Activated CD4-positive, alpha-beta T cell treated with anti-CD3 and anti-CD28 coated beads for 36 hours (primary cell): ENCODE measurements around the gene TEX12. TPM values are rescaled to one million over a fixed set of nuclear protein-coding genes. Genes with fewer than 3 reads are reported as not detected.

Experiments
- ATAC-seq: fragments of 200-7000 bp; cut with Tn5 transposase; one replicate; pipeline ENCODE4 v1.10.0; 2021; ENCODE audit warnings: mild to moderate bottlenecking, moderate library complexity
- CTCF ChIA-PET: fragments of 350-600 bp; sonication (Branson Sonifier 250); formaldehyde crosslinking; loops from one replicate; lab custom pipeline; 2021; ENCODE audit warnings: antibody characterized with exemption; lab: Charles Lee
- POLR2A ChIA-PET: fragments of 350-600 bp; sonication (Branson Sonifier 250); formaldehyde crosslinking; loops from one replicate; lab custom pipeline; 2021; ENCODE audit warnings: antibody characterized with exemption, inconsistent platforms; lab: Charles Lee
- DNase-seq: peaks from one replicate; pipeline ENCODE4 v3.0.0-alpha.2; 2020
- H3K27ac Mint-ChIP-seq: one replicate; pipeline ENCODE4 v1.8.0; 2021; ENCODE audit warnings: mixed read lengths
- H3K27me3 Mint-ChIP-seq: one replicate; pipeline ENCODE4 v1.8.0; 2021; ENCODE audit warnings: mixed read lengths
- H3K36me3 Mint-ChIP-seq: one replicate; pipeline ENCODE4 v1.8.0; 2021; ENCODE audit warnings: low read depth, mixed read lengths
- H3K4me1 Mint-ChIP-seq: one replicate; pipeline ENCODE4 v1.8.0; 2021; ENCODE audit warnings: mixed read lengths
- H3K4me3 Mint-ChIP-seq: one replicate; pipeline ENCODE4 v1.8.0; 2021; ENCODE audit warnings: mild to moderate bottlenecking, moderate library complexity, mixed read lengths
- H3K9me3 Mint-ChIP-seq: one replicate; pipeline ENCODE4 v1.8.0; 2021; ENCODE audit warnings: low read depth, mixed read lengths
- intact Hi-C, 2 experiments: fragments of 100-400 bp; cut with DNase I in 1 of 2; cut with micrococcal nuclease in 1 of 2; formaldehyde crosslinking; loops; one replicate each; pipeline versions ENCODE4 v1.14.2 to v1.15.1; 2022 to 2024; cut with DNase I, micrococcal nuclease
- total RNA-seq, 2 experiments: library from RNA; stranded (reverse); gene quantifications; one replicate each; pipeline ENCODE4 v1.2.3, GENCODE V29; 2021

Gene TEX12
- total RNA-seq, 2 experiments from 2014 or later, result 0.32 to 0.34 TPM

- H3K4me3 Mint-ChIP-seq, result no peak overlapping the region
- CTCF ChIA-PET, result interaction anchor here (0.9 to 1.1 kb wide), 2 partner anchors 19 to 53 kb away, joined by 3 to 7 read pairs; no protein-coding TSS in a partner anchor
Measured at GRCh38 chr11:112166562-112166961, 610 bp upstream of the TEX12 start.

GRCh38 chr11:112172362-112172994, 5.3 kb downstream of the TEX12 start:
- DNase-seq, result no peak
- ChIA-PET CTCF (interaction anchor here (0.7 to 1.9 kb wide), 7 partner anchors 10 to 60 kb away, joined by 3 to 11 read pairs (median 4); no protein-coding TSS in a partner anchor), POLR2A (no interaction called here)
- intact Hi-C loops, result loop anchor here in 1 of 2 experiments (10.0 kb wide), 1 partner anchor 298 kb away; the partner anchor contains the start of genes ALG9, CFAP68 and FDXACB1
- Mint-ChIP-seq H3K4me1 (peaks cover 11% of the 10 kb centered on the region), H3K27me3 (peaks cover 17% of the 10 kb centered on the region), H3K27ac (no peak overlapping the region), H3K9me3 (no peaks in the 10 kb centered on the region), H3K36me3 (no peaks in the 10 kb centered on the region), H3K4me3 (no peak overlapping the region)
- no peak for ATAC-seq

More at GRCh38 chr11:112166562-112166961, 610 bp upstream of the TEX12 start:
- ATAC-seq (no peak), DNase-seq (no peak)
- POLR2A ChIA-PET, result no interaction called here
- H3K4me1 Mint-ChIP-seq, result peaks cover 5% of the 10 kb centered on the region
- H3K27ac Mint-ChIP-seq, result no peak overlapping the region
- no peaks in the 10 kb centered on the region for H3K9me3 Mint-ChIP-seq
- H3K27me3 Mint-ChIP-seq, result peaks cover 20% of the 10 kb centered on the region
- H3K36me3 Mint-ChIP-seq, result no peaks in the 10 kb centered on the region
- intact Hi-C loops, result no loop called here

GRCh38 chr11:112173152-112173551, 6.0 kb downstream of the TEX12 start:
- H3K4me1 Mint-ChIP-seq, result peaks cover 11% of the 10 kb centered on the region
- POLR2A ChIA-PET, result no interaction called here
- peaks cover 18% of the 10 kb centered on the region for H3K27me3 Mint-ChIP-seq
- no peak overlapping the region for H3K4me3 Mint-ChIP-seq
- DNase-seq (no peak), ATAC-seq (no peak)
- CTCF ChIA-PET, result interaction anchor here (0.7 to 1.9 kb wide), 3 partner anchors 56 to 60 kb away, joined by 3 to 11 read pairs (median 4); no protein-coding TSS in a partner anchor
- intact Hi-C loops, result loop anchor here in 1 of 2 experiments (10.0 kb wide), 1 partner anchor 298 kb away; the partner anchor contains the start of genes ALG9, CFAP68 and FDXACB1
- H3K27ac Mint-ChIP-seq, result no peak overlapping the region
- no peaks in the 10 kb centered on the region for H3K9me3 Mint-ChIP-seq
- no peaks in the 10 kb centered on the region for H3K36me3 Mint-ChIP-seq

GRCh38 chr11:112174789-112175598, 7.8 kb downstream of the TEX12 start, which contains the start of gene BCO2:
BCO2 (plus strand) TSS chr11:112175512; CDS start chr11:112175602, 90 bp downstream.
- Mint-ChIP-seq H3K9me3 (no peaks in the 10 kb centered on the region), H3K27ac (no peak within 1 kb of the TSS), H3K4me3 (peak within 1 kb of the TSS; percentile 54), H3K36me3 (no peaks in the 10 kb centered on the region), H3K4me1 (peaks cover 11% of the 10 kb centered on the region), H3K27me3 (peaks cover 22% of the 10 kb centered on the region)
- peak; percentile 70 for DNase-seq
- intact Hi-C loops, result loop anchor here (1.0 to 10.0 kb wide), 5 partner anchors 62 to 573 kb away; partner anchors contain the start of genes CFAP68 (in 2 of the 2), FDXACB1 (in 2 of the 2), ALG9 (in 1 of the 2) and SIK2 (in 1 of the 2)
- POLR2A ChIA-PET, result interaction anchor here (0.6 kb wide), 1 partner anchor 243 kb away, joined by 3 read pairs; no protein-coding TSS in a partner anchor
- CTCF ChIA-PET, result interaction anchor here (0.6 to 1.5 kb wide), 10 partner anchors 12 to 107 kb away, joined by 3 to 6 read pairs (median 4); partner anchors contain the start of gene IL18
- ATAC-seq, result peak; percentile 81

- H3K4me3 Mint-ChIP-seq, result peak overlapping the region; percentile 54
- CTCF ChIA-PET, result interaction anchor here (0.6 to 1.5 kb wide), 8 partner anchors 12 to 106 kb away, joined by 3 to 6 read pairs (median 4); partner anchors contain the start of gene IL18
- H3K36me3 Mint-ChIP-seq, result no peaks in the 10 kb centered on the region
- no peak overlapping the region for H3K27ac Mint-ChIP-seq
- no peak for DNase-seq
- ATAC-seq, result no peak
- H3K4me1 Mint-ChIP-seq, result peaks cover 11% of the 10 kb centered on the region
- intact Hi-C loops, result loop anchor here (1.0 to 10.0 kb wide), 5 partner anchors 62 to 573 kb away; partner anchors contain the start of genes CFAP68 (in 2 of the 2), FDXACB1 (in 2 of the 2), ALG9 (in 1 of the 2) and SIK2 (in 1 of the 2)
- POLR2A ChIA-PET, result interaction anchor here (0.6 kb wide), 1 partner anchor 244 kb away, joined by 3 read pairs; no protein-coding TSS in a partner anchor
- no peaks in the 10 kb centered on the region for H3K9me3 Mint-ChIP-seq
- H3K27me3 Mint-ChIP-seq, result peaks cover 22% of the 10 kb centered on the region
Measured at GRCh38 chr11:112175599-112175952, 8.4 kb downstream of the TEX12 start.

- Mint-ChIP-seq H3K4me1 (peaks cover 11% of the 10 kb centered on the region), H3K36me3 (no peaks in the 10 kb centered on the region), H3K9me3 (peaks cover 2% of the 10 kb centered on the region), H3K4me3 (no peak overlapping the region), H3K27ac (no peak overlapping the region), H3K27me3 (peaks cover 22% of the 10 kb centered on the region)
- POLR2A ChIA-PET, result no interaction called here
- intact Hi-C loops, result loop anchor here in 1 of 2 experiments (10.0 kb wide), 1 partner anchor 301 kb away; the partner anchor contains the start of genes ALG9, CFAP68 and FDXACB1
- DNase-seq (no peak), ATAC-seq (no peak)
- CTCF ChIA-PET, result interaction anchor here (0.6 to 1.5 kb wide), 5 partner anchors 57 to 249 kb away, joined by 3 to 6 read pairs (median 4); no protein-coding TSS in a partner anchor
Measured at GRCh38 chr11:112176077-112176476, 8.9 kb downstream of the TEX12 start.

GRCh38 chr11:112177589-112177988, 10.4 kb downstream of the TEX12 start:
- intact Hi-C loops, result loop anchor here in 1 of 2 experiments (10.0 kb wide), 1 partner anchor 303 kb away; the partner anchor contains the start of genes ALG9, CFAP68 and FDXACB1

GRCh38 chr11:112178428-112178827, 11.3 kb downstream of the TEX12 start:
- intact Hi-C loops, result loop anchor here in 1 of 2 experiments (10.0 kb wide), 1 partner anchor 304 kb away; the partner anchor contains the start of genes ALG9, CFAP68 and FDXACB1
- no peak for ATAC-seq
- no peak overlapping the region for H3K27ac Mint-ChIP-seq
- no peaks in the 10 kb centered on the region for H3K36me3 Mint-ChIP-seq
- peaks cover 9% of the 10 kb centered on the region for H3K4me1 Mint-ChIP-seq
- peaks cover 20% of the 10 kb centered on the region for H3K27me3 Mint-ChIP-seq
- H3K4me3 Mint-ChIP-seq, result no peak overlapping the region
- CTCF ChIA-PET, result interaction anchor here (1.6 kb wide), 1 partner anchor 64 kb away, joined by 3 read pairs; no protein-coding TSS in a partner anchor
- no peak for DNase-seq
- POLR2A ChIA-PET, result no interaction called here
- peaks cover 2% of the 10 kb centered on the region for H3K9me3 Mint-ChIP-seq

More at GRCh38 chr11:112177589-112177988, 10.4 kb downstream of the TEX12 start:
- ATAC-seq (no peak), DNase-seq (no peak)
- CTCF ChIA-PET, result interaction anchor here (1.0 to 1.6 kb wide), 2 partner anchors 23 to 63 kb away, joined by 3 read pairs; no protein-coding TSS in a partner anchor
- no peaks in the 10 kb centered on the region for H3K36me3 Mint-ChIP-seq
- no peak overlapping the region for H3K27ac Mint-ChIP-seq
- H3K4me1 Mint-ChIP-seq, result peaks cover 9% of the 10 kb centered on the region
- H3K9me3 Mint-ChIP-seq, result peaks cover 2% of the 10 kb centered on the region
- no peak overlapping the region for H3K4me3 Mint-ChIP-seq
- peaks cover 22% of the 10 kb centered on the region for H3K27me3 Mint-ChIP-seq
- POLR2A ChIA-PET, result no interaction called here

GRCh38 chr11:112178936-112179335, 11.8 kb downstream of the TEX12 start:
- Mint-ChIP-seq H3K9me3 (peaks cover 2% of the 10 kb centered on the region), H3K4me3 (no peak overlapping the region), H3K4me1 (peaks cover 9% of the 10 kb centered on the region), H3K36me3 (no peaks in the 10 kb centered on the region), H3K27ac (no peak overlapping the region), H3K27me3 (peaks cover 20% of the 10 kb centered on the region)
- CTCF ChIA-PET, result interaction anchor here (1.6 kb wide), 1 partner anchor 64 kb away, joined by 3 read pairs; no protein-coding TSS in a partner anchor
- intact Hi-C loops, result loop anchor here in 1 of 2 experiments (10.0 kb wide), 1 partner anchor 304 kb away; the partner anchor contains the start of genes ALG9, CFAP68 and FDXACB1
- no peak for DNase-seq
- POLR2A ChIA-PET, result no interaction called here
- no peak for ATAC-seq

- intact Hi-C loops, result loop anchor here in 1 of 2 experiments (10.0 kb wide), 1 partner anchor 305 kb away; the partner anchor contains the start of genes ALG9, CFAP68 and FDXACB1
- peaks cover 18% of the 10 kb centered on the region for H3K27me3 Mint-ChIP-seq
- peaks cover 9% of the 10 kb centered on the region for H3K4me1 Mint-ChIP-seq
- DNase-seq (no peak), ATAC-seq (no peak)
- CTCF ChIA-PET, result no interaction called here
- H3K9me3 Mint-ChIP-seq, result peaks cover 2% of the 10 kb centered on the region
- no peak overlapping the region for H3K4me3 Mint-ChIP-seq
- H3K36me3 Mint-ChIP-seq, result no peaks in the 10 kb centered on the region
- no peak overlapping the region for H3K27ac Mint-ChIP-seq
- POLR2A ChIA-PET, result no interaction called here
Measured at GRCh38 chr11:112179601-112180000, 12.4 kb downstream of the TEX12 start.
